K562 (cell line): Measurements from ENCODE around the gene TIMM22. TPM values are rescaled to one million over a fixed set of nuclear protein-coding genes. Genes with fewer than 3 reads are reported as not detected.

ENCODE experiments used
- ATAC-seq: fragments of 200-7000 bp; cut with Tn5 transposase; 3 replicates; pipeline ENCODE4 v1.9.1; 2020; ENCODE audit warnings: moderate library complexity
- BruUV-seq: library from RNA; stranded (reverse); fragments of 400-500 nt; replicated peaks from 2 replicates; lab custom pipeline; 2021; lab: Mats Ljungman, UMichigan
- CTCF ChIA-PET: fragments of 300-600 bp; formaldehyde crosslinking; extraction: SDS; loops from one replicate; lab custom pipeline; 2021; ENCODE audit warnings: low intra/inter-chr PET ratio; lab: Yijun Ruan, JAX
- POLR2A ChIA-PET: fragments of 300-600, 350-650 bp; sonication (Branson Sonifier 250); formaldehyde crosslinking; extraction: SDS; loops from one replicate; lab custom pipeline; 2021; ENCODE audit warnings: antibody characterized with exemption, inconsistent platforms; lab: Yijun Ruan, JAX
- DNase-seq, 4 experiments: peaks; one replicate each; pipeline versions ENCODE4 v3.0.0 to v3.0.0-alpha.2; 2011 to 2018; ENCODE audit warnings: low spot score in 3 of 4, mixed read lengths in 3 of 4; ENCODE audit errors: extremely low read depth in 1 of 4
- FAIRE-seq: peaks from 2 replicates; lab custom pipeline; 2011; peaks lifted over from hg19 to GRCh38; lab: Jason Lieb, UNC
- H2AFZ ChIP-seq: 2 replicates; pipeline ENCODE4 v1.6.0; 2011; ENCODE audit warnings: low read depth, low read length, control low read depth, inconsistent platforms
- H3K27ac ChIP-seq: fragments of 200-600 bp; 3 replicates; pipeline ENCODE4 v1.8.0; 2011; ENCODE audit warnings: low read depth, mild to moderate bottlenecking, control low read depth, inconsistent platforms, low read length, moderate library complexity, mixed read lengths; ENCODE audit errors: extremely low read depth
- H3K27me3 ChIP-seq, 2 experiments: fragments of 300-600 bp in 1 of 2; 2 replicates in 1 of 2; 3 replicates in 1 of 2; pipeline versions ENCODE4 v1.6.0 to v1.8.0; 2011; ENCODE audit warnings: inconsistent platforms in 2 of 2, low read length in 2 of 2, mild to moderate bottlenecking in 1 of 2, mixed read lengths in 1 of 2, moderate library complexity in 1 of 2; ENCODE audit not compliant: control insufficient read depth in 2 of 2, insufficient read depth in 2 of 2
- H3K36me3 ChIP-seq: fragments of 300-600 bp; 3 replicates; pipeline ENCODE4 v1.8.0; 2011; ENCODE audit warnings: mild to moderate bottlenecking, low read length, inconsistent platforms; ENCODE audit not compliant: control insufficient read depth, insufficient read depth
- H3K4me1 ChIP-seq, 2 experiments: fragments of 200-600 bp in 1 of 2; replicated peaks in 1 of 2; 2 replicates in 1 of 2; 3 replicates in 1 of 2; pipeline versions ENCODE4 v1.5.1 to v1.8.0; 2011; ENCODE audit warnings: inconsistent platforms in 2 of 2, low read length in 2 of 2, mild to moderate bottlenecking in 1 of 2, mixed read lengths in 1 of 2, moderate library complexity in 1 of 2; ENCODE audit not compliant: control insufficient read depth in 2 of 2, insufficient read depth in 2 of 2
- H3K4me2 ChIP-seq: 2 replicates; pipeline ENCODE4 v1.6.1; 2011; ENCODE audit warnings: low read length, control low read depth, inconsistent platforms, mixed read lengths; ENCODE audit not compliant: insufficient read depth
- H3K4me3 ChIP-seq: fragments of 200-600 bp; sonication (generic), shearing (Covaris generic); 2 replicates; pipeline ENCODE4 v1.5.1; 2016; ENCODE audit warnings: control low read depth, inconsistent platforms
- H3K79me2 ChIP-seq: fragments of 200-600 bp; 3 replicates; pipeline ENCODE4 v1.8.0; 2011; ENCODE audit warnings: low read length, inconsistent platforms; ENCODE audit not compliant: control insufficient read depth, insufficient read depth
- H3K9ac ChIP-seq, 2 experiments: 2 replicates each; pipeline versions ENCODE4 v1.6.0 to v1.6.1; 2011; ENCODE audit warnings: low read depth in 2 of 2, low read length in 2 of 2, control low read depth in 1 of 2, inconsistent platforms in 1 of 2, mild to moderate bottlenecking in 1 of 2, mixed read lengths in 1 of 2; ENCODE audit not compliant: insufficient read depth in 1 of 2
- H3K9me1 ChIP-seq: one replicate; pipeline ENCODE4 v1.6.0; 2011; ENCODE audit warnings: inconsistent platforms, mild to moderate bottlenecking, low read length, moderate library complexity; ENCODE audit not compliant: control insufficient read depth, insufficient read depth
- H3K9me3 ChIP-seq: replicated peaks from 2 replicates; pipeline ENCODE4 v1.5.1; 2011; ENCODE audit warnings: low read depth, low read length, inconsistent platforms; ENCODE audit not compliant: control insufficient read depth, insufficient read depth
- H4K20me1 ChIP-seq: replicated peaks from 2 replicates; pipeline ENCODE4 v1.6.1; 2011; ENCODE audit warnings: low read length, inconsistent platforms, mixed read lengths; ENCODE audit not compliant: control insufficient read depth, insufficient read depth
- ARID1B ChIP-seq: fragments of 450-650 bp; IDR thresholded peaks from 2 replicates; pipeline ENCODE4 v1.6.1; 2016; ENCODE audit warnings: antibody characterized with exemption, mild to moderate bottlenecking, inconsistent platforms
- ASH1L ChIP-seq: fragments of 450-650 bp; IDR thresholded peaks from 2 replicates; pipeline ENCODE4 v1.6.1; 2018; ENCODE audit warnings: borderline replicate concordance, mild to moderate bottlenecking, low read depth; ENCODE audit not compliant: partially characterized antibody
- PHF20 ChIP-seq: fragments of 450-650 bp; IDR thresholded peaks from 2 replicates; pipeline ENCODE4 v1.6.1; 2018; ENCODE audit not compliant: partially characterized antibody
- POLR3G ChIP-seq: IDR thresholded peaks from 2 replicates; pipeline ENCODE4 v1.6.1; 2011; ENCODE audit not compliant: insufficient read length, insufficient replicate concordance; ENCODE audit errors: extremely low read depth
- WGBS: fragments of 100-300 bp; shearing (Covaris generic); methylation state at CpG from one replicate; pipeline ENCODE4 v1.1.6; 2016; ENCODE audit warnings: low coverage, mixed read lengths; ENCODE audit not compliant: insufficient coverage; ENCODE audit errors: missing lambda C conversion rate; 5-methylcytosine and 5-hydroxymethylcytosine counted together
- in situ Hi-C: fragments of 300-500 bp; cut with MboI; formaldehyde crosslinking; loops from 4 replicates; pipeline ENCODE4 v1.15.0; 2018; ENCODE audit warnings: inconsistent platforms, mixed read lengths
- intact Hi-C: fragments of 100-400 bp; cut with micrococcal nuclease; formaldehyde crosslinking; loops from 2 replicates; pipeline ENCODE4 v1.14.2; 2022
- polyA plus RNA-seq, 8 experiments: library from polyadenylated mRNA; depleted of rRNA in 4 of 8; stranded (reverse) in 5 of 8; unstranded in 3 of 8; fragments of >200 nt; fragmentation: Nextera tagmentation in 2 of 8; fragmentation: Illumina TruSeq in 1 of 8; extraction: Ambion mirVana in 2 of 8; extraction: Trizol in 1 of 8; gene quantifications; 2 replicates each; pipeline versions ENCODE4 v1.2.1 to v1.2.3, GENCODE V29; 2011 to 2014; ENCODE audit warnings: inconsistent platforms in 1 of 8, missing spikeins in 1 of 8
- total RNA-seq, 7 experiments: library from RNA; depleted of rRNA in 6 of 7; stranded (reverse); fragments of >200 nt in 6 of 7; fragmentation: Illumina TruSeq in 2 of 7; extraction: Trizol in 2 of 7; gene quantifications; 2 replicates each; pipeline versions ENCODE4 v1.2.1 to v1.2.3, GENCODE V29; 2011 to 2021; ENCODE audit warnings: low replicate concordance in 1 of 7

The TIMM22 gene
- total and polyA plus RNA-seq, 9 of the 15 experiments (the other 6 are each of a cell fraction or from before 2014, with no cell fraction given): 5.9 to 14.1 (median 10.3) TPM

DNA sequence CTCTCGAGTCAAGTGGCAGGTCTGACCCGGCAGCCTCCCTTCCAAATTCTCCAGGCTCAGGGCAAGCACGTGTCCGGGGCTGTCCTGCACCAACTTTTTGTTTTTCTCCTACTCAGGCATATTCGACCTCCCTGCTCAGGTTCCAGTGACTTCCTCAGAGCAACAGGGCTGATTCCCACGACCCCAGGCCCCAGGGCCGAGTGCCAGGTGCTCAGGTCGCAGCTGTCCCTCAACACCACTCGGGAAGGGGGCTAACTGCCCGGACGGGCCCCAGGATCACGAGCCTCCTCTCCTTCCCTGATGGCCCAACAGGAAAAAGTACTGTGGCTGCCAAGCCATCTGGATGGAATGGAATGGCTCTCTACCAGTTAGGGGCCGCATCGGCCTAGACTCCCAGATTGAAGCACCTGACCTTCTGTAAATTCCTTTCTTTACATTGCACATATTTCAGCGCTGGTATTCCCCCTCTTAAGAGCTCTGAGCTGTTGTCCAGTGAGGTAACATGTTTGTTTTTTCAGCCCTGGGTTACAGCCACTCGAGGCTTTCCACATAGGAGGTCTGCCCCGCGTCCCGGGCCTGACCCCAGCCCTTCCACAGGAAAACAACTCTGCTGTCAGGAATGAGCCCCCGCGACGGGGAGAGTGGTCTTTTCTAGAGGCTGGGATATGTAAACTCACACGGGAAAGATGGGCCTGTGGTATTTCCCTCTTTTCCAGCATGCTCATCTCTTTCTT, 42.3 kb upstream of the TIMM22 start:
- H3K9me1 ChIP-seq: no peaks in the 10 kb centered on the region
- intact Hi-C loops: no loop called here
- no peak overlapping the region for H2AFZ ChIP-seq
- no peaks in the 10 kb centered on the region for H4K20me1 ChIP-seq
- ATAC-seq: no peak
- no peak for DNase-seq
- no peak overlapping the region for H3K4me2 ChIP-seq
- CTCF ChIA-PET: no interaction called here
- POLR2A ChIA-PET: interaction anchor here (0.5 kb wide), 1 partner anchor 21 kb away, joined by 3 read pairs; no protein-coding TSS in a partner anchor
- no peaks in the 10 kb centered on the region for H3K9me3 ChIP-seq
- TF ChIP-seq ASH1L: no peak
- TF ChIP-seq ARID1B: no peak
- TF ChIP-seq, all 486 proteins: peak for 0
- H3K4me3 ChIP-seq: no peak overlapping the region
- no peak overlapping the region for H3K27ac ChIP-seq
- H3K36me3 ChIP-seq: no peaks in the 10 kb centered on the region
- H3K79me2 ChIP-seq: no peaks in the 10 kb centered on the region
- no peak overlapping the region for H3K9ac ChIP-seq
- no peak for FAIRE-seq
- peaks cover 9 to 48% of the 10 kb centered on the region in 2 experiments; a peak in 3 of 5 replicates for H3K27me3 ChIP-seq
- in situ Hi-C loops: no loop called here
- WGBS: 8% methylated on average over 18 of the region's 23 CpGs
- no TSS peak for BruUV-seq
- H3K4me1 ChIP-seq: peaks cover 0 to 4% of the 10 kb centered on the region in 2 experiments; a peak in 1 of 5 replicates

DNA sequence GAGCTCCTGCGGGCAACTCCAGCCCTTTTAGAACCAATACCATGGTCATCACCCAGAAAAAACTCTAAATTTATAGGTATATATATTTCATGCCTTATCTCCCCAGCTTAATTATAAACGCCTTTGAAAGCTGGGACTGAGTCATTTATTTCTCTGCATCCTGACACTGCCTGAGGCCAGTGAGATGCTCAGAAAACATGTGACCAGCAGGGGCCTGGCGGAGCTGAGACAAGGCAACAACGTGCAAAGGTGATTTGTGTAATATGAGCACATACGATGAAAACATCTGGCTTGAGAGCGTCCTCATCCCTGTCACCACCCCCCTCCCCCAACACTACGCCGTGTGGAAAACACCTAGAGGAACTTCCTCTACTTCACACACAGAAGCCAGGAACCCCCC, 40.0 kb upstream of the TIMM22 start:
- no TSS peak for BruUV-seq
- H3K9me3 ChIP-seq: no peaks in the 10 kb centered on the region
- no peak for FAIRE-seq
- DNase-seq: peak in 1 of 4 experiments; percentile 12
- H3K4me3 ChIP-seq: no peak overlapping the region
- no peaks in the 10 kb centered on the region for H3K9me1 ChIP-seq
- POLR2A ChIA-PET: interaction anchor here (0.9 kb wide), 1 partner anchor 14 kb away, joined by 3 read pairs; no protein-coding TSS in a partner anchor
- in situ Hi-C loops (no loop called here), intact Hi-C loops (no loop called here)
- H3K27ac ChIP-seq: no peak overlapping the region
- no peaks in the 10 kb centered on the region for H4K20me1 ChIP-seq
- no peak overlapping the region for H3K4me2 ChIP-seq
- no peak for ATAC-seq
- H3K79me2 ChIP-seq: no peaks in the 10 kb centered on the region
- no peaks in the 10 kb centered on the region for H3K4me1 ChIP-seq
- H3K36me3 ChIP-seq: no peaks in the 10 kb centered on the region
- H3K9ac ChIP-seq: no peak overlapping the region
- TF ChIP-seq POLR3G (no peak), PHF20 (no peak)
- 0% methylated on average over 6 of the region's 8 CpGs for WGBS
- H2AFZ ChIP-seq: no peak overlapping the region
- CTCF ChIA-PET: no interaction called here
- H3K27me3 ChIP-seq: peaks cover 6 to 41% of the 10 kb centered on the region in 2 experiments; a peak in 3 of 5 replicates
